NCI-H82 treated with DMSO at 0.1 percent for 48 hours (cell line): ENCODE measurements around the gene STK38.

Experiments used
- DNase-seq: peaks from one replicate; lab custom pipeline; 2025; ENCODE audit not compliant: unreplicated experiment; lab: John Stamatoyannopoulos, UW

STK38 gene

GRCh38 chr6:36523936-36524499 lies 23.3 kb downstream of the STK38 start:
- DNase-seq: no peak

- no peak for DNase-seq
Observed at GRCh38 chr6:36523451-36523850, 23.8 kb downstream of the STK38 start.

- no peak for DNase-seq
Observed at GRCh38 chr6:36519352-36519751, 27.9 kb downstream of the STK38 start.

- DNase-seq: no peak
Observed at GRCh38 chr6:36517408-36517807, 29.9 kb downstream of the STK38 start.

GRCh38 chr6:36516988-36517387 lies 30.3 kb downstream of the STK38 start:
- no peak for DNase-seq

GRCh38 chr6:36516559-36516958 lies 30.7 kb downstream of the STK38 start:
- no peak for DNase-seq

GRCh38 chr6:36515844-36516243 lies 31.4 kb downstream of the STK38 start:
- no peak for DNase-seq

- DNase-seq: no peak
Observed at GRCh38 chr6:36514554-36515456, 32.5 kb downstream of the STK38 start.

- no peak for DNase-seq
Observed at GRCh38 chr6:36510365-36510764, 36.9 kb downstream of the STK38 start.

GRCh38 chr6:36508532-36508931 lies 38.7 kb downstream of the STK38 start:
- no peak for DNase-seq

- no peak for DNase-seq
Observed at GRCh38 chr6:36506611-36507010, 40.7 kb downstream of the STK38 start.

- no peak for DNase-seq
Observed at GRCh38 chr6:36505744-36506534, 41.3 kb downstream of the STK38 start.

GRCh38 chr6:36504982-36505381 lies 42.3 kb downstream of the STK38 start:
- no peak for DNase-seq

- DNase-seq: no peak
Observed at GRCh38 chr6:36504181-36504580, 43.1 kb downstream of the STK38 start.

- DNase-seq: no peak
Observed at GRCh38 chr6:36501686-36502085, 45.6 kb downstream of the STK38 start.

GRCh38 chr6:36499918-36500317 lies 47.4 kb downstream of the STK38 start:
- no peak for DNase-seq

- DNase-seq: no peak
Observed at GRCh38 chr6:36495086-36495485, 52.2 kb downstream of the STK38 start.

GRCh38 chr6:36493859-36494258 lies 53.4 kb downstream of the STK38 start:
- DNase-seq: no peak

GRCh38 chr6:36493319-36493718 lies 54.0 kb downstream of the STK38 start:
- no peak for DNase-seq

- no peak for DNase-seq
Observed at GRCh38 chr6:36492621-36493020, 54.7 kb downstream of the STK38 start.

- no peak for DNase-seq
Observed at GRCh38 chr6:36492092-36492491, 55.2 kb downstream of the STK38 start.
